KMS-11 (cell line): ENCODE results near the gene MAP2K4.

ENCODE experiments used
- H2AFZ ChIP-seq: fragments of 200-600 bp; sonication (generic); 2 replicates; pipeline ENCODE4 v1.6.1; 2016; ENCODE audit warnings: antibody characterized with exemption, mixed run types, low read depth
- H3K27ac ChIP-seq: fragments of 200-600 bp; sonication (generic); 2 replicates; pipeline ENCODE4 v1.6.1; 2016; ENCODE audit warnings: mild to moderate bottlenecking, mixed run types
- H3K27me3 ChIP-seq: fragments of 200-600 bp; sonication (generic); 2 replicates; pipeline ENCODE4 v1.6.1; 2017; ENCODE audit warnings: mild to moderate bottlenecking, low read depth, mixed run types, moderate library complexity; ENCODE audit not compliant: insufficient read depth
- H3K36me3 ChIP-seq: fragments of 200-600 bp; sonication (generic); 2 replicates; pipeline ENCODE4 v1.6.1; 2017; ENCODE audit warnings: mild to moderate bottlenecking, mixed run types; ENCODE audit not compliant: insufficient read depth
- H3K4me1 ChIP-seq: fragments of 200-600 bp; sonication (generic); 2 replicates; pipeline ENCODE4 v1.6.1; 2016; ENCODE audit warnings: mild to moderate bottlenecking, low read depth, mixed run types; ENCODE audit not compliant: poor library complexity, severe bottlenecking
- H3K4me2 ChIP-seq: fragments of 200-600 bp; sonication (generic); 2 replicates; pipeline ENCODE4 v1.7.0; 2016; ENCODE audit warnings: mild to moderate bottlenecking, mixed run types
- H3K4me3 ChIP-seq: fragments of 200-600 bp; sonication (generic); IDR thresholded peaks from 2 replicates; pipeline ENCODE4 v1.6.1; 2017; ENCODE audit warnings: low read depth, low read length, mixed read lengths; ENCODE audit not compliant: insufficient read depth
- H3K79me2 ChIP-seq: fragments of 200-600 bp; sonication (generic); 2 replicates; pipeline ENCODE4 v1.6.1; 2016; ENCODE audit warnings: low read depth, mixed run types; ENCODE audit not compliant: insufficient read depth
- H3K9ac ChIP-seq: fragments of 200-600 bp; sonication (generic); 2 replicates; pipeline ENCODE4 v1.6.1; 2016; ENCODE audit warnings: mild to moderate bottlenecking, mixed run types
- H4K20me1 ChIP-seq: fragments of 200-600 bp; sonication (generic); 2 replicates; pipeline ENCODE4 v1.6.1; 2016; ENCODE audit warnings: mild to moderate bottlenecking, mixed run types; ENCODE audit not compliant: insufficient read depth
- CTCF ChIP-seq: fragments of 200-600 bp; sonication (generic); conservative IDR thresholded peaks from 2 replicates; pipeline ENCODE4 v1.6.1; 2017; ENCODE audit warnings: low read depth, mild to moderate bottlenecking, antibody characterized with exemption, low read length, moderate library complexity, mixed read lengths

The MAP2K4 gene

GRCh38 chr17:11996722-11997146 is 23.9 kb upstream of the MAP2K4 start:
- Histone ChIP-seq H3K4me2 (no peak overlapping the region; the same call in 1 of the 2 replicates), H3K4me1 (no peaks in the 10 kb centered on the region), H3K27ac (peak overlapping the region; percentile 32), H3K9ac (peak overlapping the region; percentile 39; the same call in 1 of the 2 replicates), H3K4me3 (no peak overlapping the region), H4K20me1 (no peaks in the 10 kb centered on the region), H3K79me2 (no peaks in the 10 kb centered on the region), H3K36me3 (no peaks in the 10 kb centered on the region), H3K27me3 (no peaks in the 10 kb centered on the region), H2AFZ (peak overlapping the region; percentile 41; the same call in 1 of the 2 replicates)
- no peak for TF ChIP-seq CTCF

- Histone ChIP-seq H3K27me3 (no peaks in the 10 kb centered on the region), H3K4me2 (no peak within 1 kb of the TSS; the same call in 1 of the 2 replicates), H3K27ac (peak within 1 kb of the TSS; percentile 32)
These were observed 23.3 kb upstream of the MAP2K4 start, which contains the start of gene ZNF18 for GRCh38 chr17:11997147-11997971. TSS of gene ZNF18 (minus strand) at chr17:11997475. CDS start at chr17:11992829, 4,646 bp downstream.

GRCh38 chr17:11997972-11998233 is 22.8 kb upstream of the MAP2K4 start:
- H3K9ac ChIP-seq = no peak overlapping the region
- H4K20me1 ChIP-seq = no peaks in the 10 kb centered on the region
- H3K27me3 ChIP-seq = no peaks in the 10 kb centered on the region
- no peaks in the 10 kb centered on the region for H3K4me1 ChIP-seq
- TF ChIP-seq CTCF = no peak
- peak overlapping the region; percentile 49; the same call in 1 of the 2 replicates for H2AFZ ChIP-seq
- H3K4me3 ChIP-seq = no peak overlapping the region
- no peak overlapping the region for H3K27ac ChIP-seq
- no peaks in the 10 kb centered on the region for H3K36me3 ChIP-seq
- H3K79me2 ChIP-seq = no peaks in the 10 kb centered on the region
- H3K4me2 ChIP-seq = no peak overlapping the region; the same call in 1 of the 2 replicates

More at GRCh38 chr17:11997147-11997971, 23.3 kb upstream of the MAP2K4 start, which contains the start of gene ZNF18:
- peak within 1 kb of the TSS; percentile 49; the same call in 1 of the 2 replicates for H2AFZ ChIP-seq
- H3K79me2 ChIP-seq = no peaks in the 10 kb centered on the region
- H3K4me1 ChIP-seq = no peaks in the 10 kb centered on the region
- H3K36me3 ChIP-seq = no peaks in the 10 kb centered on the region
- no peaks in the 10 kb centered on the region for H4K20me1 ChIP-seq
- no peak within 1 kb of the TSS for H3K4me3 ChIP-seq
- peak within 1 kb of the TSS; percentile 39; the same call in 1 of the 2 replicates for H3K9ac ChIP-seq
- no peak for TF ChIP-seq CTCF

- no peak overlapping the region for H3K27ac ChIP-seq
- H3K4me2 ChIP-seq = no peak overlapping the region
- no peak overlapping the region for H2AFZ ChIP-seq
- no peak overlapping the region for H3K4me3 ChIP-seq
- H3K79me2 ChIP-seq = no peaks in the 10 kb centered on the region
- no peak overlapping the region for H3K9ac ChIP-seq
- TF ChIP-seq CTCF = no peak
- no peaks in the 10 kb centered on the region for H3K4me1 ChIP-seq
- H4K20me1 ChIP-seq = no peaks in the 10 kb centered on the region
- H3K27me3 ChIP-seq = no peaks in the 10 kb centered on the region
- H3K36me3 ChIP-seq = no peaks in the 10 kb centered on the region
These were observed 21.0 kb upstream of the MAP2K4 start for GRCh38 chr17:11999696-12000095.
